Stimulated activated CD4-positive, alpha-beta T cell treated with anti-CD3 and anti-CD28 coated beads, Interleukin-12 subunit alpha, Interleukin-12 subunit beta, amount 100 ng/mL, for 48 hours (primary cell): ENCODE results near the gene LCT.

Source experiments
- DNase-seq, 3 donors: peaks; one replicate each; pipeline ENCODE4 v3.0.0-alpha.2; 2020; ENCODE audit warnings: low read depth in 2 of 3, low spot score in 1 of 3

LCT gene

GRCh38 chr2:135744760-135745314, 92.1 kb downstream of the LCT start:
- DNase-seq = peak; percentile 4 to 14 (median 8)

GRCh38 chr2:135743860-135744259, 93.1 kb downstream of the LCT start:
- DNase-seq = no peak

DNA sequence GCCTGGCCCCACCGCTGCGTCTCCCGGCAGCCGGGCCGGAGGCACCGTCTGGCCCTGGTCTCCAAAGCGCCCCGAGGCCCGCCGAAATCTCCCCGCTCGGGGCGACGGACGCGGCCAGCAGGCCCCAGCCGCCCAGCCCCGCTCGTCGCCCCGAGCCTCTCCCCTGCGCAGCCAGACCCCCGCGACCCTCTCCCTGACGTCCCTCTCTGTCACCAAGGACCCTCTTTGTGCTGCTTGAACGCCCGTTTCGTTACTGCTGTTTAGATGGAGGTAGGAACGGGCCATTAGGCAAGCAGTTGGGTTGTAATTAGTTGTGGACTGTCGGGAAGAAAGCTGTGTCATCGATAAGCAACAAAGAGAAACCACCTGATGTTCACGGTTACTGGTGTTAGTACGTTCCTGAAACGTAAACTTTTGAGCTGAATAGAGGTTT, 94.6 kb downstream of the LCT start:
- DNase-seq = peak; percentile 4 to 31 (median 12)

DNA sequence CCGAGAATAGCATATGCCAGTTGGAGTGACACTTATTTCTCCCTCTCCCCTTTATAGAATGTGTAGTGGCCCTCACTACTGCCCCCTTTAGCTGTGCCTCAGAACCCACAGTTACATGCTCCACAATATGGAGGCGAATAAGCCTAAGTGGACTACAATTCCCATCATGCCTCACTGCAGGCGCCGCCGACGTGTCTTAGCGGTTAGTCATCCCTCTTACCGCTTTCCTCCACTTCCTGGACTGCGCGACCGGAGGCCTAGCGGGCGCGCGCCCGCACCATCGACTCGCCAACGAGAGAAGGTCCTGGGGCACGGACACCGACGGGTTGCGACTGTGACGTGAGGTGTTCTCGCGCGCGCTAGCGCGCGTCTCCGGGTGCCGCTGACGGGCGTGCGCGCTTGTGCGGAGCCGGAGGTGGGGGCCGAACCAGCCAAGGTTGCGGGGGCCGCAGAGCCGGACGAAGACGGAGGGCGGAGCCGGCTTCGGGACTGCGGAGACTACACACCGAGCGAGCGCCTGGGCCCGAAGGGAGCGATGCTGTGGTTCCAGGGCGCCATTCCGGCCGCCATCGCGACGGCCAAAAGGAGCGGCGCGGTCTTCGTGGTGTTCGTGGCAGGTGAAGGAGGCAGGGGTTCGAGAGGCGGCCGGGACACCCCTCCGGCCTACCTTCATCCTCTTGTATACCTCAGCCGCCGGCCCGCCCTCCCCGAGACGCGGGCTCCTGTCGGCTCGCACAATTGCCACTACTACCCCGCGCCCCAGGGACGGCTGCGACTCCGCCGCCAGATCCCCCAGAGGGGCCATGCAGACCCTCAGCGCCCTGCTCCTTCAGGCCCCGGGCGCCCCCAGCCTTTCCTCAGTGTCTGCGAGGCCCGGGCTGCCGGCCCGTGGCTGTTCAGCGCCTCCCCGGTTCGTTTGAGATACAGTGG, 95.3 kb downstream of the LCT start, which contains the start of gene UBXN4:
UBXN4 (plus strand) TSS at position 461 of the 930 bp plus-strand sequence; CDS start at position 536, 75 bp downstream.
- peak; percentile 91 to 96 (median 93) for DNase-seq

DNA sequence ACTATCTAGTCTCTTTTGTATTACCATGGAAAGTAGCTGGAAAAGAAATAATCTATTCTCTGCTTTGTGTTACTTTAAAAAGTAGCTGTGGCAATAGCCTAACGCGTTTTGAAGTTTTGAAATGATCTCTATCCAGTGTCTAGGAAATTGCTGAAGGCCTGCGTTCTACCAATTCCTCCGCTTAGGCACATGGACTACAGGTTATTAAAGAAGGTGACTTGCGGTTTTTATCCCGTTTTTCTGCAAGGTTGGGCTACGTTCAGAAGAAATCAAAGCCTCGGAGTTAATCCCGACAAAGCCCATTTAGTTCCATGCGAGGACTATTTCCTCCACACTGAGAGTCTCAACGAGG, 96.0 kb downstream of the LCT start:
- DNase-seq = no peak

DNA sequence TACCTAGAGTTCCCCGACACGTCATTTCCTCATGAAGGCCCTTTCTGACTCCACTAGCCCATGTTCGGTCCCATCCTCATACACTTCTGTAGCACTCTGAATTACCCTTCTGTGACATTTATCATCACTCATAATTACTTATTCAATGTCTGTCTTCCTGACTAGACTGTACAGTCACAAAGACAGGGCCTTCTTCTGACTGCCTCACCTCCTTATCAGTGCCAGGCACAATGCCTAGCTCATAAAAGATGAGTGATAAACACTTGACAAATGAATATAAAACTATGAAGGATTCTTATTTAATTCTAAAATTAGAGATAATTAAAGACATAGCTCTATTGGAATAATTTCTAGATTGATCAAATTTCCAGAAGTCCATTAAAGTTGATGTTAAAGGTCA, 96.8 kb downstream of the LCT start:
- no peak for DNase-seq
